Measurements from ENCODE around the gene CD53. TPM values are rescaled to one million over a fixed set of nuclear protein-coding genes. Genes with fewer than 3 reads are reported as not detected.

The CD53 gene
- total RNA-seq, 1 donor from 2014 or later = not detected

- Mint-ChIP-seq H3K36me3 (ENCODE audit: low read depth) (no peaks in the 10 kb centered on the region), H3K4me3 (ENCODE audit: unreplicated experiment) (no peak overlapping the region), H3K4me1 (ENCODE audit: low read depth) (no peaks in the 10 kb centered on the region), H3K27me3 (ENCODE audit: low read depth) (peaks cover 5% of the 10 kb centered on the region), H3K27ac (ENCODE audit: unreplicated experiment) (no peak overlapping the region), H3K9me3 (ENCODE audit: low read depth) (no peaks in the 10 kb centered on the region)
- TF ChIP-seq, protein P1, sequence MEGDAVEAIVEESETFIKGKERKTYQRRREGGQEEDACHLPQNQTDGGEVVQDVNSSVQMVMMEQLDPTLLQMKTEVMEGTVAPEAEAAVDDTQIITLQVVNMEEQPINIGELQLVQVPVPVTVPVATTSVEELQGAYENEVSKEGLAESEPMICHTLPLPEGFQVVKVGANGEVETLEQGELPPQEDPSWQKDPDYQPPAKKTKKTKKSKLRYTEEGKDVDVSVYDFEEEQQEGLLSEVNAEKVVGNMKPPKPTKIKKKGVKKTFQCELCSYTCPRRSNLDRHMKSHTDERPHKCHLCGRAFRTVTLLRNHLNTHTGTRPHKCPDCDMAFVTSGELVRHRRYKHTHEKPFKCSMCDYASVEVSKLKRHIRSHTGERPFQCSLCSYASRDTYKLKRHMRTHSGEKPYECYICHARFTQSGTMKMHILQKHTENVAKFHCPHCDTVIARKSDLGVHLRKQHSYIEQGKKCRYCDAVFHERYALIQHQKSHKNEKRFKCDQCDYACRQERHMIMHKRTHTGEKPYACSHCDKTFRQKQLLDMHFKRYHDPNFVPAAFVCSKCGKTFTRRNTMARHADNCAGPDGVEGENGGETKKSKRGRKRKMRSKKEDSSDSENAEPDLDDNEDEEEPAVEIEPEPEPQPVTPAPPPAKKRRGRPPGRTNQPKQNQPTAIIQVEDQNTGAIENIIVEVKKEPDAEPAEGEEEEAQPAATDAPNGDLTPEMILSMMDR (IDR thresholded peaks at IDR 0.05) = no peak
- no peak for DNase-seq (ENCODE audit: low spot score)
Measured at GRCh38 chr1:110850145-110850544, 22.8 kb upstream of the CD53 start.

- H3K36me3 Mint-ChIP-seq (ENCODE audit: low read depth) = no peaks in the 10 kb centered on the region
- H3K27ac Mint-ChIP-seq (ENCODE audit: unreplicated experiment) = no peak overlapping the region
- no peak overlapping the region for H3K4me3 Mint-ChIP-seq (ENCODE audit: unreplicated experiment)
- H3K27me3 Mint-ChIP-seq (ENCODE audit: low read depth) = peaks cover 5% of the 10 kb centered on the region
- no peaks in the 10 kb centered on the region for H3K4me1 Mint-ChIP-seq (ENCODE audit: low read depth)
- H3K9me3 Mint-ChIP-seq (ENCODE audit: low read depth) = no peaks in the 10 kb centered on the region
- no peak for DNase-seq (ENCODE audit: low spot score)
- TF ChIP-seq, protein P1 (IDR thresholded peaks at IDR 0.05) = no peak
Measured at GRCh38 chr1:110850627-110851026, 22.3 kb upstream of the CD53 start.

- no peak for DNase-seq (ENCODE audit: low spot score)
- Mint-ChIP-seq H3K27me3 (ENCODE audit: low read depth) (peaks cover 1% of the 10 kb centered on the region), H3K4me3 (ENCODE audit: unreplicated experiment) (no peak overlapping the region), H3K36me3 (ENCODE audit: low read depth) (no peaks in the 10 kb centered on the region), H3K9me3 (ENCODE audit: low read depth) (no peaks in the 10 kb centered on the region), H3K27ac (ENCODE audit: unreplicated experiment) (no peak overlapping the region), H3K4me1 (ENCODE audit: low read depth) (no peaks in the 10 kb centered on the region)
- TF ChIP-seq, protein P1 (IDR thresholded peaks at IDR 0.05) = no peak
Measured at GRCh38 chr1:110853135-110853534, 19.8 kb upstream of the CD53 start.

- Mint-ChIP-seq H3K4me3 (ENCODE audit: unreplicated experiment) (no peak overlapping the region), H3K4me1 (ENCODE audit: low read depth) (no peaks in the 10 kb centered on the region), H3K27me3 (ENCODE audit: low read depth) (peaks cover 1% of the 10 kb centered on the region), H3K27ac (ENCODE audit: unreplicated experiment) (no peak overlapping the region), H3K36me3 (ENCODE audit: low read depth) (no peaks in the 10 kb centered on the region), H3K9me3 (ENCODE audit: low read depth) (no peaks in the 10 kb centered on the region)
- TF ChIP-seq, protein P1 (IDR thresholded peaks at IDR 0.05) = no peak
- DNase-seq (ENCODE audit: low spot score) = no peak
Measured at GRCh38 chr1:110856410-110856809, 16.5 kb upstream of the CD53 start.

DNA sequence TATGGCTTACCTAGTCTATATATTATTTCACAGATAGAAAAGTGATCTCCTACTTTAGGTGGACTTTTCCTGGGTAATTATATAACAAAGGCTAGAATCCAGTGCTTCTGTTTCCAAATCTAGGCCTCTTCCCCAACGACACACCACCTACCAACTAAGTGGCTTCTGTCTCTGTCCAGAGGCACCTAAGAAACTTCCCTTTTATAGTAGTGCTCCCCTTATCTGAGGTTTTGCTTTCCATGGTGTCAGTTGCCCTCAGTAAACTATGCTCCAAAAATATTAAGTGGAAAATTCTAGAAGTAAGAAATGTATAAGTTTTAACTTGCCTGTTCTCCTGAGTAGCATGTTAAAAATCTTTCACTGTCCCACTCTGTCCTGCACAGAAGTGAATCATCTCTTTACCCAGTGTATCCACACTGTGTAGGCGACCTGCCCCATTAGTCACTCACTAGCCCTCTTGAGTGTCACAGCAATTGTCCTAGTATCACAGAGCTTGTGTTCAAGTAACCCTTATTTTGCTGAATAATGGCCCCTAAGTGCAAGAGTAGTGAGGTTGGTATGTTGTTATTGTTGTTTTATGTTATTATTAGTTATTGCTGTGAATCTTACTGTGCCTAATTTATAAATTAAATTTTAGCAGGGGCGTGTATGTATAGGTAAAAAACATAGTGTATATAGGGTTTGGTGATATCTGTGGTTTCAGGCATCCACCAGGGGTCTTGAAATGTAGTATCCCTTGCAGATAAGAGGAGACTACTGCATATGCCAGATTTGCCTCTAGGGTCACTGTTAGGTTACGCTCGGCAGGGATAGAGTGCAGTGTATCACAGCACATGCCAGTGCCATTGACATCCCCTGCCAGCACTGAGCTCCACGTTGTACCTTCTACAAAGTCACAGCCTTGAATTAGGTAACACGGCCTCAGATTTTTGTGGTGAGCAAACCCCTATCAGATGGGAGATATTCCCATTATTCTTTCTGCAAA lies 14.7 kb upstream of the CD53 start:
- H3K27ac Mint-ChIP-seq (ENCODE audit: unreplicated experiment) = no peak overlapping the region
- no peaks in the 10 kb centered on the region for H3K4me1 Mint-ChIP-seq (ENCODE audit: low read depth)
- H3K9me3 Mint-ChIP-seq (ENCODE audit: low read depth) = peaks cover 3% of the 10 kb centered on the region
- H3K4me3 Mint-ChIP-seq (ENCODE audit: unreplicated experiment) = no peak overlapping the region
- no peak for DNase-seq (ENCODE audit: low spot score)
- no peaks in the 10 kb centered on the region for H3K36me3 Mint-ChIP-seq (ENCODE audit: low read depth)
- no peaks in the 10 kb centered on the region for H3K27me3 Mint-ChIP-seq (ENCODE audit: low read depth)
- TF ChIP-seq, protein P1 (IDR thresholded peaks at IDR 0.05) = no peak
